Retinal pigment epithelial cell (primary cell): ENCODE measurements around the gene IL11RA.

Experiments
- DNase-seq: peaks from one replicate; pipeline ENCODE4 v3.0.0-alpha.2; 2010; ENCODE audit warnings: low read depth
- H3K4me3 ChIP-seq: 2 replicates; pipeline ENCODE4 v1.5.1; 2011; ENCODE audit warnings: mild to moderate bottlenecking, low read length, control low read depth, moderate library complexity
- TF ChIP-seq, protein P1 (sequence below): conservative IDR thresholded peaks from 2 replicates; pipeline ENCODE4 v1.5.1; 2011; ENCODE audit warnings: low read depth, low read length, control low read depth, inconsistent platforms

The IL11RA gene

DNA sequence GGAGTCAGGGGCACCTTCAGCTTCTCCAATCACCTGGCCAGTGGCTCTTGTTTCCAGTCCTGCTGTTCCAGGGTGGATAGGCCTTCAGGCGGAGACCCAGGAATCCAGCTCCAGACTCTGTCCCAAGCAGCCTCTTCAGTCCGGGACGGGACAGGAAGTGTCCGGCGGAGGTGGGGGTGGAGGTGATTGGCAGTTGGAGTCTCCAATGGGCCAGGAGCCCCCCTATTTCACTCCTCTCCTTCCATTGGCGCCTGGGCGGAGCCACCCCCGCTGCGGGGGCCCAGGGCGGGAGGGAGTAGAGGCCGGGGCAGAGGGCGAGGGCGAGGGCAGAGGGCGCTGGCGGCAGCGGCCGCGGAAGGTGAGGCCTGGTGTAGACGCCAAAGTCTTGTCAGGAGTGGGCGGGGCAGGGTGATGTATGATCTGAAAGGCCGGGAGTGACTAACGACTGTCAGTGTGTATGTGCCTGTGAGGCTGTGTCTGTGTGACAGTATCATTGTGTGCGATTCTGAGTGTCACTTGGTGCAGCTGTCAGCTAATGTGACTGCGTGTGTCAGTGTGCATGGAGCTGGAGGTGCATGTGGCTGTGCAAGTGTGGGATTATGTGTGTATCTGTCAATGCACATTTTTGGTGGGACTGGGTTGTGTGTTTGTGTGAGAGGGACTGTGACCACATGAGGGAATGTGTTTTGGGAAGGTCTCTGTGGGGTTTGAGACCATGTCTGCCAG, at the start of gene IL11RA:
TSS of gene IL11RA (plus strand) at position 310 of the 726 bp plus-strand sequence. CDS start 3,033 bp downstream, outside the sequence.
- H3K4me3 ChIP-seq, result peak within 1 kb of the TSS; percentile 32
- DNase-seq, result no peak
- TF ChIP-seq, protein P1, sequence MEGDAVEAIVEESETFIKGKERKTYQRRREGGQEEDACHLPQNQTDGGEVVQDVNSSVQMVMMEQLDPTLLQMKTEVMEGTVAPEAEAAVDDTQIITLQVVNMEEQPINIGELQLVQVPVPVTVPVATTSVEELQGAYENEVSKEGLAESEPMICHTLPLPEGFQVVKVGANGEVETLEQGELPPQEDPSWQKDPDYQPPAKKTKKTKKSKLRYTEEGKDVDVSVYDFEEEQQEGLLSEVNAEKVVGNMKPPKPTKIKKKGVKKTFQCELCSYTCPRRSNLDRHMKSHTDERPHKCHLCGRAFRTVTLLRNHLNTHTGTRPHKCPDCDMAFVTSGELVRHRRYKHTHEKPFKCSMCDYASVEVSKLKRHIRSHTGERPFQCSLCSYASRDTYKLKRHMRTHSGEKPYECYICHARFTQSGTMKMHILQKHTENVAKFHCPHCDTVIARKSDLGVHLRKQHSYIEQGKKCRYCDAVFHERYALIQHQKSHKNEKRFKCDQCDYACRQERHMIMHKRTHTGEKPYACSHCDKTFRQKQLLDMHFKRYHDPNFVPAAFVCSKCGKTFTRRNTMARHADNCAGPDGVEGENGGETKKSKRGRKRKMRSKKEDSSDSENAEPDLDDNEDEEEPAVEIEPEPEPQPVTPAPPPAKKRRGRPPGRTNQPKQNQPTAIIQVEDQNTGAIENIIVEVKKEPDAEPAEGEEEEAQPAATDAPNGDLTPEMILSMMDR, result no peak

DNA sequence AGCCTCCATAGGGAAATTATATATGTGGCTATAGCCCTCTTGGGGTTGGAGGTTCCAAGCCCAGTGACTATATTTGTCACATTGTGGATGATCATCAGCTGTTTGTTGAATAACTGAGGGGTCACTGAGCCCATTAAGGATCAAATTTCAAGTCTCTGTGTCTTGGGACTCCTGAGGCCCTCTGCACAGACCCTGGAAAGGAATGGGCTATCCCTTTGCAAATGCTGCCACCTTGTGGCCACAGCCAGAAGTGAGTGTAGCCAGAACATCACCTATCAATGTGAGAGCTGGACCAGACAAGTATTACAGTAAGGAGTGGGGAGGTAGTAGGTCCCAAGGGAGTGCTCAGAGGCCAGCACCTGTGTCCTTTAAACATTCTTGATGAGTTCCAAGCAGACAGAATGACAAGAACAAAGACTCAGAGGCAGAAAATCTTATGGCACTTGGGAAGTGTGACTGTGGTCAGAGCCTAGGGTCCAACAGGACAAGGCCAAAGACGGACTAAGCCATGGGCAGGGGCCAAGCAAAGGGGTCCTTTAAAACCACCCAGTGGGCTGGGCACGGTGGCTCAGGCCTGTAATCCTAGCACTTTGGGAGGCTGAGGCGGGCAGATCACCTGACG, 48.3 kb upstream of the IL11RA start:
- TF ChIP-seq, protein P1, result peak; percentile 95
- H3K4me3 ChIP-seq, result no peak overlapping the region
- no peak for DNase-seq

DNA sequence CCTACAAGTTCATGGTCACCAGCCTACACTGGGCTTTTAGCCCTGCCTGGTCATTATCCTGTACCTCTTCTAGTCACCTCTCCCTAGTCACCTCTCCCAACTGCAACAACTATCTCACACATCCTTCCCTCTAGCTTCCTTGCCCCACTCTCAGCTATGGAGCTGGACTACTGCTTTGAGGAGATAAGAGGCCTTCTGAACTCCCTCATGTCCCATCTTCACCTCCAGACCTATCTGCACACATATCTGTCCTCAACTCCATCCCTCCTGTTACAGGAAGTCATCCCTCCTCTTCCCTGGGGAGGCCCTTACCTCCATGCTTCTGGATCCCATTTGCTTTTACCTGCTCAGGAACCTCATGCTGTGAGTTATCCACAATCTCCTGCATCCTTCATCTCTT, 45.8 kb upstream of the IL11RA start:
- TF ChIP-seq, protein P1, result no peak
- H3K4me3 ChIP-seq, result no peak overlapping the region
- no peak for DNase-seq

DNA sequence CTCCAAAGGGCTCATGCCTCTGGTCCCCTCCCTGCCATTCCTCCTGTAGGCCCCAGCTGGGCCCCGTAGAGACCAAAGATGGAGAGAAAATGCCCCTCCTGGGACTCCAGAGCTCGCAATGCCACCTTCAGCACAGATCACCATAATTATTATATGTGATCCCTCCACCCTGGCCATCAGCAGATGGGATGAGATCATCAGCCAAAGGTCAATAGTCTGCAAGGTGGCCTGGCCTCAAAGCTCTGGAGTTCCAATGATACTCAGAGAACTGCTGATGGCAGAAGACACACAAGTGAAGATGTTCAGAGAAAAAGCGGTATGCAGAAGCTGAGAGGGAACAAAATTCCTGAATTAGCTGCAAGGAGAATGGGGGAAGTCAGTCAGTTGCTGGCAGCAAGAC, 45.1 kb upstream of the IL11RA start:
- TF ChIP-seq, protein P1, result no peak
- DNase-seq, result no peak
- no peak overlapping the region for H3K4me3 ChIP-seq

GRCh38 chr9:34607331-34607730, 44.7 kb upstream of the IL11RA start:
- no peak for DNase-seq
- H3K4me3 ChIP-seq, result no peak overlapping the region
- TF ChIP-seq, protein P1, result no peak

GRCh38 chr9:34610434-34611206, 41.4 kb upstream of the IL11RA start:
- DNase-seq, result no peak
- TF ChIP-seq, protein P1, result no peak
- H3K4me3 ChIP-seq, result peak overlapping the region; percentile 88
